Neuronal stem cell (in vitro differentiated cells): ENCODE data around the gene SMYD3.

ENCODE experiments used
- DNase-seq: peaks from one replicate; pipeline ENCODE4 v3.0.0-alpha.2; 2013; ENCODE audit warnings: low spot score
- H2AFZ ChIP-seq: one replicate; pipeline ENCODE4 v1.6.1; 2013; ENCODE audit warnings: mild to moderate bottlenecking, low read length, inconsistent platforms
- H2AK5ac ChIP-seq: 2 replicates; pipeline ENCODE4 v1.6.1; 2013; ENCODE audit warnings: low read depth, mild to moderate bottlenecking, inconsistent platforms, low read length, moderate library complexity, mixed read lengths
- H2BK120ac ChIP-seq: 2 replicates; pipeline ENCODE4 v1.6.1; 2013; ENCODE audit warnings: low read depth, mild to moderate bottlenecking, inconsistent platforms, low read length, moderate library complexity, mixed read lengths
- H2BK12ac ChIP-seq: one replicate; pipeline ENCODE4 v1.6.1; 2013; ENCODE audit warnings: low read length, inconsistent platforms
- H2BK15ac ChIP-seq: 2 replicates; pipeline ENCODE4 v1.6.1; 2013; ENCODE audit warnings: mild to moderate bottlenecking, low read length, inconsistent platforms, mixed read lengths
- H2BK5ac ChIP-seq: one replicate; pipeline ENCODE4 v1.6.1; 2013; ENCODE audit warnings: inconsistent platforms, mild to moderate bottlenecking, low read length, moderate library complexity
- H3K14ac ChIP-seq: one replicate; pipeline ENCODE4 v1.6.1; 2013; ENCODE audit warnings: low read length, inconsistent platforms
- H3K18ac ChIP-seq: 2 replicates; pipeline ENCODE4 v1.6.1; 2013; ENCODE audit warnings: low read length, inconsistent platforms
- H3K23ac ChIP-seq: 2 replicates; pipeline ENCODE4 v1.6.1; 2013; ENCODE audit warnings: low read depth, mild to moderate bottlenecking, mixed read lengths, low read length, inconsistent platforms; ENCODE audit not compliant: poor library complexity
- H3K27ac ChIP-seq: replicated peaks from 3 replicates; pipeline ENCODE4 v1.5.1; 2013; ENCODE audit warnings: low read length, inconsistent platforms
- H3K27me3 ChIP-seq, 3 experiments: 2 replicates each; pipeline ENCODE4 v1.6.1; 2013; ENCODE audit warnings: low read length in 3 of 3, mild to moderate bottlenecking in 2 of 3, inconsistent platforms in 1 of 3, low read depth in 1 of 3, mixed read lengths in 1 of 3, moderate library complexity in 1 of 3; ENCODE audit not compliant: control insufficient read depth in 3 of 3, insufficient read depth in 3 of 3
- H3K36me3 ChIP-seq, 2 donors: replicated peaks in 1 of 2; 2 replicates each; pipeline ENCODE4 v1.6.1; 2013; ENCODE audit warnings: low read length in 2 of 2; ENCODE audit not compliant: control insufficient read depth in 2 of 2, insufficient read depth in 2 of 2
- H3K4ac ChIP-seq: 2 replicates; pipeline ENCODE4 v1.6.1; 2013; ENCODE audit warnings: inconsistent platforms, mild to moderate bottlenecking, low read length, moderate library complexity
- H3K4me1 ChIP-seq, 2 donors: 1 replicate in 1 of 2; 2 replicates in 1 of 2; pipeline ENCODE4 v1.6.1; 2013; ENCODE audit warnings: low read length in 2 of 2, low read depth in 1 of 2; ENCODE audit not compliant: control insufficient read depth in 2 of 2, insufficient read depth in 1 of 2
- H3K4me2 ChIP-seq: one replicate; pipeline ENCODE4 v1.6.1; 2013; ENCODE audit warnings: mild to moderate bottlenecking, low read length, inconsistent platforms; ENCODE audit not compliant: insufficient read depth, poor library complexity, severe bottlenecking
- H3K4me3 ChIP-seq, 2 donors: 2 replicates each; pipeline ENCODE4 v1.5.1; 2013; ENCODE audit warnings: low read length in 2 of 2, mild to moderate bottlenecking in 2 of 2, inconsistent platforms in 1 of 2, moderate library complexity in 1 of 2
- H3K79me1 ChIP-seq: one replicate; pipeline ENCODE4 v1.6.1; 2013; ENCODE audit warnings: low read depth, mild to moderate bottlenecking, inconsistent platforms, low read length, moderate library complexity
- H3K9ac ChIP-seq: one replicate; pipeline ENCODE4 v1.6.1; 2013; ENCODE audit warnings: mild to moderate bottlenecking, low read depth, low read length, inconsistent platforms; ENCODE audit not compliant: poor library complexity
- H3K9me3 ChIP-seq, 2 donors: replicated peaks in 1 of 2; 2 replicates each; pipeline versions ENCODE3 to v1.6.1; 2013; ENCODE audit warnings: low read length in 2 of 2, mild to moderate bottlenecking in 2 of 2, inconsistent platforms in 1 of 2, low read depth in 1 of 2, mixed read lengths in 1 of 2, moderate library complexity in 1 of 2; ENCODE audit not compliant: control insufficient read depth in 2 of 2, insufficient read depth in 1 of 2
- H4K8ac ChIP-seq: one replicate; pipeline ENCODE4 v1.6.1; 2013; ENCODE audit warnings: low read depth, mild to moderate bottlenecking, inconsistent platforms, low read length, moderate library complexity
- H4K91ac ChIP-seq: one replicate; pipeline ENCODE4 v1.6.1; 2013; ENCODE audit warnings: low read length, low read depth, mild to moderate bottlenecking, inconsistent platforms; ENCODE audit not compliant: poor library complexity
- WGBS, 2 donors: extraction: QIAGEN DNeasy Blood & Tissue Kit; methylation state at CpG; one replicate each; pipeline ENCODE4 v1.1.7; 2013; ENCODE audit warnings: missing lambda C conversion rate in 2 of 2, mixed read lengths in 1 of 2; ENCODE audit not compliant: insufficient read length in 2 of 2, insufficient replicate concordance in 1 of 2; ENCODE audit errors: extremely low coverage in 2 of 2; 5-methylcytosine and 5-hydroxymethylcytosine counted together

The SMYD3 gene

DNA sequence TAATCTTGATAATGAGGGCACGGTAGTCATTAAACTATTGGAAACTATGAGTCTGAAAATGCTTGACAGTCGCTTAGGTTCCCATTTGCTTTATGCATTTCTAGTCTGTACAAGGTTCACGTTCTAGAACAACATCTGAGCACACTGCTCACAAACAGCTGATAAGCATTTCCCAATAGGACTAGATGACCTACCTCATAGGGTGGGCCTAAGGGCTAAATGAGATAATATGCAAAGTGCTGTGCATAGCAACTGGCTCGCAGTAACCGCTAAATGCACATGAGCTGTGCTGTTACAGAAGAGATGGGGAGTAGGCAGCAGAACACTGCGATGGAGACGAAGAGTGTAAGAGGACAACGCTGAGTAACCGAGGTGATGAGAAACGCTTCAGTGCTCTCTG lies 628.0 kb downstream of the SMYD3 start:
- H3K23ac ChIP-seq, result no peak overlapping the region
- H2AK5ac ChIP-seq, result no peak overlapping the region
- no peak overlapping the region for H3K4me2 ChIP-seq
- no peak overlapping the region for H2AFZ ChIP-seq
- no peak overlapping the region for H2BK12ac ChIP-seq
- H2BK5ac ChIP-seq, result no peak overlapping the region
- H3K27me3 ChIP-seq, result no peaks in the 10 kb centered on the region
- no CpG with 5 or more reads among the region's 10 CpGs for WGBS, 2 donors
- no peak overlapping the region for H4K91ac ChIP-seq
- H3K4ac ChIP-seq, result no peak overlapping the region
- H3K9ac ChIP-seq, result no peak overlapping the region
- no peaks in the 10 kb centered on the region for H3K9me3 ChIP-seq
- no peak for DNase-seq
- no peak overlapping the region for H2BK15ac ChIP-seq
- H3K18ac ChIP-seq, result no peak overlapping the region
- H3K14ac ChIP-seq, result no peak overlapping the region
- H4K8ac ChIP-seq, result no peak overlapping the region
- H3K36me3 ChIP-seq, result no peaks in the 10 kb centered on the region
- no peak overlapping the region for H3K4me3 ChIP-seq
- no peaks in the 10 kb centered on the region for H3K79me1 ChIP-seq
- H2BK120ac ChIP-seq, result no peak overlapping the region
- no peak overlapping the region for H3K27ac ChIP-seq
- H3K4me1 ChIP-seq, result no peaks in the 10 kb centered on the region

DNA sequence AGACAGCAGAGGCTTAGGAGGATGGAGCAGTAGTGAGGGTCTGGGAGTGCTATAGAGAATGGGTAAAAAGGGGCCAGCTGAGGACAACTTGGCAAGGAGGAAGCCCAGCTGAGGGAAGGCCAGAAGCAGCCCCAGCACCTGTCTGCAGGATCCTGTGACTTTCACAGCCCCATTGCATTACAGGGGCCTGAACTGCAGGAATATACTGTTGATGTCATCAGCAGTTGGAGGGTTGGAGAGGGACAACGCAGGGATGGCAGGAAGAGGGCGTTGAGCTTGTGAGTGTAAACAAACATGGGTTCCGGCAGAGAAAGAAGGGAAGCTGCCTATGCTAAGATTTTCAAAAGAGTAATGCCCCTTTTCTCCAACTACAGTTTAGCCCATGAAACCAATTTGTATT lies 628.5 kb downstream of the SMYD3 start:
- no peak for DNase-seq
- H3K27ac ChIP-seq, result no peak overlapping the region
- H3K4me3 ChIP-seq, result no peak overlapping the region
- no peak overlapping the region for H4K91ac ChIP-seq
- WGBS, 2 donors, result no CpG with 5 or more reads among the region's 3 CpGs
- H3K14ac ChIP-seq, result no peak overlapping the region
- H3K9ac ChIP-seq, result no peak overlapping the region
- H3K18ac ChIP-seq, result no peak overlapping the region
- no peak overlapping the region for H3K4ac ChIP-seq
- no peak overlapping the region for H3K23ac ChIP-seq
- no peaks in the 10 kb centered on the region for H3K4me1 ChIP-seq
- H2BK5ac ChIP-seq, result no peak overlapping the region
- H4K8ac ChIP-seq, result no peak overlapping the region
- H3K27me3 ChIP-seq, result no peaks in the 10 kb centered on the region
- no peak overlapping the region for H2BK12ac ChIP-seq
- no peak overlapping the region for H2BK120ac ChIP-seq
- no peaks in the 10 kb centered on the region for H3K36me3 ChIP-seq
- no peaks in the 10 kb centered on the region for H3K79me1 ChIP-seq
- no peak overlapping the region for H2AK5ac ChIP-seq
- no peak overlapping the region for H2AFZ ChIP-seq
- H3K9me3 ChIP-seq, result no peaks in the 10 kb centered on the region
- H2BK15ac ChIP-seq, result no peak overlapping the region
- H3K4me2 ChIP-seq, result no peak overlapping the region

DNA sequence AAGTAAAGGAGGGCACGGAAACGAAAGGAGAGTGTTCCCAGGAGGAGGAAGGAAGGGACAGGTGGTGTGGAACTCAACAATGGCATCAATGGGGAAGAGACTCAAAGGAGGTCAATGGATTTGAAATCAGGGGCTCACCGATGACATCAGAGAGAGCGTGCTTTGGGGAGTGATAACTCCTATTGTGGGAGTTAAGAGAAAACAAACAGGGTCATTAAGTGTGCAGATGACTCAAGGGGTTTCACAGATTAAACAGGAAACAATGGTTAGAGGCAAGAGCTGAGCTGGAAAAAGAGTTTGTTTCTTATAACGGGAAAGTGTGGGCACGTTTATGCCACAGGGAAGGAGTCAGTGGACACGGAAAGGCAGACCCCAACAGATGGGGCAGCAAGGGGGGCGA lies 629.1 kb downstream of the SMYD3 start:
- Histone ChIP-seq H3K4ac (no peak overlapping the region), H3K27me3 (no peaks in the 10 kb centered on the region), H3K9ac (no peak overlapping the region), H2BK120ac (no peak overlapping the region), H3K9me3 (no peaks in the 10 kb centered on the region), H2BK15ac (no peak overlapping the region), H3K4me2 (no peak overlapping the region), H4K91ac (no peak overlapping the region), H3K14ac (no peak overlapping the region), H3K4me1 (no peaks in the 10 kb centered on the region), H2BK12ac (no peak overlapping the region), H4K8ac (no peak overlapping the region), H3K4me3 (no peak overlapping the region), H3K36me3 (no peaks in the 10 kb centered on the region), H3K18ac (no peak overlapping the region), H3K79me1 (no peaks in the 10 kb centered on the region), H2AFZ (no peak overlapping the region), H2BK5ac (no peak overlapping the region), H2AK5ac (no peak overlapping the region), H3K23ac (no peak overlapping the region), H3K27ac (no peak overlapping the region)
- no CpG with 5 or more reads among the region's 8 CpGs for whole genome bisulfite sequencing, 2 donors
- no peak for DNase-seq

- Histone ChIP-seq H3K79me1 (no peaks in the 10 kb centered on the region), H3K4me1 (no peaks in the 10 kb centered on the region), H3K9ac (no peak overlapping the region), H2AK5ac (no peak overlapping the region), H3K14ac (no peak overlapping the region), H2BK120ac (no peak overlapping the region), H2AFZ (no peak overlapping the region), H4K8ac (no peak overlapping the region), H3K27me3 (no peaks in the 10 kb centered on the region), H3K23ac (no peak overlapping the region), H3K36me3 (no peaks in the 10 kb centered on the region), H3K4me2 (no peak overlapping the region), H4K91ac (no peak overlapping the region), H2BK15ac (no peak overlapping the region), H3K4ac (no peak overlapping the region), H2BK12ac (no peak overlapping the region), H3K9me3 (no peaks in the 10 kb centered on the region), H3K27ac (no peak overlapping the region), H3K4me3 (no peak overlapping the region), H2BK5ac (no peak overlapping the region), H3K18ac (no peak overlapping the region)
- no CpG with 5 or more reads among the region's 5 CpGs for WGBS, 2 donors
- no peak for DNase-seq
Measured at GRCh38 chr1:245876586-245876985, 630.5 kb downstream of the SMYD3 start.
